NCI-H2107 treated with DMSO at 0.1 percent for 48 hours (cell line): Measurements from ENCODE around the gene LATS1.
"Not testable (repeated sequence)": the region's sequence is repeated elsewhere in the genome, so short reads cannot be mapped to it uniquely, and the experiment has no call there.

Source experiments
- DNase-seq: peaks from one replicate; lab custom pipeline; 2025; ENCODE audit not compliant: unreplicated experiment; lab: John Stamatoyannopoulos, UW

Gene LATS1

GRCh38 chr6:149717588-149718458 lies at the start of gene LATS1:
Gene LATS1 (minus strand): TSS chr6:149718101. CDS start chr6:149702126, 15,975 bp downstream.
- DNase-seq, result peak; percentile 54

GRCh38 chr6:149766156-149766769 lies 48.4 kb upstream of the LATS1 start:
- no peak for DNase-seq

- no peak for DNase-seq
Observed at GRCh38 chr6:149763866-149764265, 46.0 kb upstream of the LATS1 start.

GRCh38 chr6:149761438-149761837 lies 43.5 kb upstream of the LATS1 start:
- DNase-seq, result no peak

- DNase-seq, result no peak
Observed at GRCh38 chr6:149756261-149756636, 38.3 kb upstream of the LATS1 start.

GRCh38 chr6:149755300-149756260 lies 37.7 kb upstream of the LATS1 start:
- no peak for DNase-seq

GRCh38 chr6:149754548-149754947 lies 36.6 kb upstream of the LATS1 start:
- no peak for DNase-seq

- not testable (repeated sequence) for DNase-seq
Observed at GRCh38 chr6:149753374-149753637, 35.4 kb upstream of the LATS1 start.

- DNase-seq, result no peak
Observed at GRCh38 chr6:149752600-149753373, 34.9 kb upstream of the LATS1 start.

GRCh38 chr6:149751920-149752319 lies 34.0 kb upstream of the LATS1 start:
- DNase-seq, result not testable (repeated sequence)

- no peak for DNase-seq
Observed at GRCh38 chr6:149751239-149751638, 33.3 kb upstream of the LATS1 start.

GRCh38 chr6:149750136-149750609 lies 32.3 kb upstream of the LATS1 start:
- DNase-seq, result peak; percentile 62

- peak; percentile 37 for DNase-seq
Observed at GRCh38 chr6:149749594-149750135, 31.8 kb upstream of the LATS1 start, which contains the start of gene PCMT1. Gene PCMT1 (plus strand): TSS chr6:149749741. CDS start chr6:149749902, 161 bp downstream.

- not testable (repeated sequence) for DNase-seq
Observed at GRCh38 chr6:149749082-149749593, 31.2 kb upstream of the LATS1 start.

GRCh38 chr6:149746147-149746946 lies 28.4 kb upstream of the LATS1 start, which contains the start of gene NUP43:
Gene NUP43 (minus strand): TSS chr6:149746529. CDS start chr6:149746495, 34 bp downstream.
- peak; percentile 86 for DNase-seq

GRCh38 chr6:149745252-149745651 lies 27.4 kb upstream of the LATS1 start:
- DNase-seq, result not testable (repeated sequence)

- no peak for DNase-seq
Observed at GRCh38 chr6:149734915-149735314, 17.0 kb upstream of the LATS1 start.

- DNase-seq, result no peak
Observed at GRCh38 chr6:149733089-149733720, 15.3 kb upstream of the LATS1 start.
